Adrenal gland (tissue), 5 donors: ENCODE results near the gene PADI6.

Source experiments
- CTCF ChIP-seq, 6 experiments: fragments of 450-650 bp in 4 of 6; fragments of 200-600 bp in 2 of 6; sonication (generic) in 1 of 6; IDR thresholded peaks; 1 replicate in 5 of 6; 2 replicates in 1 of 6; pipeline versions ENCODE4 v1.5.1 to v1.8.0; 2016 to 2021; ENCODE audit warnings: antibody characterized with exemption in 6 of 6, mild to moderate bottlenecking in 2 of 6, moderate library complexity in 1 of 6
- POLR2A ChIP-seq, 2 donors: fragments of 450-650 bp; IDR thresholded peaks; one replicate each; pipeline ENCODE4 v1.6.1; 2017; ENCODE audit warnings: antibody characterized with exemption in 2 of 2, mild to moderate bottlenecking in 2 of 2, moderate library complexity in 1 of 2
- donor health status: DM: no; HTN: no; CAD: no.

- no peak for TF ChIP-seq CTCF (IDR thresholded peaks at IDR 0.05)
- TF ChIP-seq POLR2A (IDR thresholded peaks at IDR 0.05) = no peak
Observed at GRCh38 chr1:17447501-17447992, 75.6 kb downstream of the PADI6 start.
